HG02623 (cell line): ENCODE measurements around the gene ITPA.

ENCODE experiments used
- ATAC-seq: cut with Tn5 transposase; IDR thresholded peaks from one replicate; pipeline ENCODE4 v1.9.1; 2021; ENCODE audit warnings: moderate library complexity; ENCODE audit not compliant: unreplicated experiment

Gene ITPA

DNA sequence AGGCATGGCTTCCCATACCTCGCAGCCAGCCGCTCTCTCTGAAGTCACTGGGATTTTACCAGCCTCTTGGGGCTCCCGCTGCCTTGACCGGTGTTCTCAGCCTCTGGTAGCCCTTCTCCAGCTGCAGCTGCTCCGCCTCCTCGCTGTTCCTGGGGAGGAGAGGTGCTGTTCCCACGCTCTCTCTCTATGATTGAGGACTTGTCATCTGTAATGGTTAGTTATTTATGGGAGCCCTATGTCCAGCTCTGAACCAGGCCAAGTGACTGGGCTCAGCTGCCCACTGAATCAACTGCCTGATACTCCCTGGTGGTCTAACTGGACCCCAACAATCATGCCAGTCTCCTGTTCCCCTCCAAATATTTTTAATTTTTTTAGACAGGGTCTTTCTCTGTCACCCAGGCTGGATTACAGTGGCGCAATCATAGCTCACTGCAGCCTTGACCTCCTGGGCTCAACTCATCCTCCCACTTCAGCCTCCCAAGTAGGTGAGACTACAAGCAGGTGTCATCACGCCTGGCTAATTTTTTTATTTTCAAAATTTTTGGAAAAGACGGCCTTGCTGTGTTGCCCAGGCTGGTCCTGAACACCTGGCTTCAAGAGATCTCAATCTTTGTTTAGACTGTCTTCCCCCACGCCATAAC, 34.5 kb downstream of the ITPA start:
- ATAC-seq: no peak

DNA sequence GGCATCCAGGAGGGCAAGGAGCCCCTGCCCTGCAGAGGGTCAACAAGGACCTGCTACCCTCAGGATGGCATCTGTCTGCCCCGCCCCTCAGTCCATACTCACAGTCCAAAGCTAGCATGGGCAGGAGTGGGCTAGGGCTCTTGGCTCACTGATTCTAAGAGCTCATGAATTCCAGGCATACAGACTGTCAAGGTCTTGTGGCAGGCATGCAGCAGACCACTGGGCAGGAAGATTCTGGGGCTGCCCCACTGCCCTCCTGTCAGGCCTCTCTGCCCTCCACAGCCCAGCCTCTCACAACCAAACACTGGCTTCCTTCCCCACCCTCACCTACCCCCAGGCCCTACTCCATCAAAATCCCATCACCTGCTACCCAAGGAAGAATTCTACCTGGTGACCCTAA, 35.3 kb downstream of the ITPA start:
- ATAC-seq: no peak

DNA sequence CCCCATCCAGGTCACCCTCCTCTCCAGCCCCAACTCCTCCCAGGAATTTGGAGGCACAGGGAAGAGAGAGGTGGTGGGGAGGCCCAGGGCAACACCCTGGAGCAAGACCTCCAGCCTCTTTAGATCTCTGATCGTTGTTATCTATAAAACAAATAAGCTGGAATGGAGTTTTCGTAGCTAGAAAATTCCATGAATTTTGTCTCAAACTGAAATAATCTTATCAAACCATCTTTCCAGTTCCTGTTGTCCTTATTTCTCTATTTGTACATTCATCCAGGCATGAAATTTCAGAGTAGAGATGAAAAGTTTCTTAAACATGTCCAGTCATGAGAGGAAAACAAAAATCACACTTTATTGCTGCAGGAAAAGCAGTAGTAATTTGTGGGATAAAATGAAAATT, 35.9 kb downstream of the ITPA start:
- ATAC-seq: no peak

DNA sequence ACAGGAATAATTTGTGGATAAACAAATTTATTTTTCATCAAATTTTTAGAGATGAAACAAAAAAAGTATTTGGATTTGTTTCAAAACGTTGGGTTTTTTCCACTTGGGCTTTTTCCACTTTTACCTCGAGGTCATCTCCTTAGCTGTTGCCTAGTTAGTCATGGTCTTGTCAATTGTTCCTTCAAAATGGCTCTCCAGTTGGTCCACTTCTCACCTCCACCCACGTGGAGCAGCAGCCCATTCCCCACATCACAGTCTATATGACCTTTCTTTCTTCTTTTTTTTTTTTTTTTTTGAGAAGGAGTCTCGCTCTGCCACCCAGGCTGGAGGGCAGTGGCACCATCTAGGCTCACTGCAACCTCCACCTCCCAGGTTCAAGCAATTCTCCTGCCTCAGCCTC, 36.4 kb downstream of the ITPA start:
- ATAC-seq: no peak

DNA sequence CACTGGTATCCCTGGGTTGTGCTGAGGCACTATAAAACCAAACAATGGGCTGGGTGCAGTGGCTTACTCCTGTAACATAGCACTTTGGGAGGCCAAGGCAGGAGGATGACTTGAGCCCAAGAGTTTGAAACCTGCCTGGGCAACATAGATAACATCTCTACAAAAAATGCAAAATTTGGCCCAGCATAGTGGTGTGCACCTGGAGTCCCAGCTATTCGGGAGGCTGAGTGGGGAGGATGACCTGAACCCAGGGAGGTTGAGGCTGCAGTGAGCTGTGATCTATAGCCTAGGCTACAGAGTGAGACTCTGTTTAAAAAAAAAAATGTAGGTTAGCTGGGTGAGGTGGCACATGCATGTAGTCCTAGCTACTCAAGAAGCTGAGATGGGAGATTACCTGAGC, 37.4 kb downstream of the ITPA start:
- ATAC-seq: no peak

DNA sequence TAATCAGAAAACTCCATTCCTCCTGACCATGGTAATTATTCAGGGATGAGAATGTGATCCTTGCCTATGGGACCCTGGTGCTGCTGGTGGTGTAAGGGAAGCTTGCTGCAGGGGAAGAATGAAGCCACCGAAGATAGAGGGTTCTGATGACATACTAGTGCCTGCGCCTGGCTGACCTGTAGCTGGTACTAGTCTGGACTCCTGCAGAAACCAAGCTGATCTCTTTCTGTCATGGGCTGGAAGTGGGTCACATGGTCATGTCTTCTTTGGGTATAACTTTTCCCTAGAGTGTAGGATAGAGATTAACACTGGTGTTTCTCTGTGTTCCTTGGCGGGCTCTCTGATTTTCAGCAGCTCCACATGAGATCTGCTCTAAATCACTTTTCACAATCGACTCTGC, 38.3 kb downstream of the ITPA start:
- ATAC-seq: no peak

DNA sequence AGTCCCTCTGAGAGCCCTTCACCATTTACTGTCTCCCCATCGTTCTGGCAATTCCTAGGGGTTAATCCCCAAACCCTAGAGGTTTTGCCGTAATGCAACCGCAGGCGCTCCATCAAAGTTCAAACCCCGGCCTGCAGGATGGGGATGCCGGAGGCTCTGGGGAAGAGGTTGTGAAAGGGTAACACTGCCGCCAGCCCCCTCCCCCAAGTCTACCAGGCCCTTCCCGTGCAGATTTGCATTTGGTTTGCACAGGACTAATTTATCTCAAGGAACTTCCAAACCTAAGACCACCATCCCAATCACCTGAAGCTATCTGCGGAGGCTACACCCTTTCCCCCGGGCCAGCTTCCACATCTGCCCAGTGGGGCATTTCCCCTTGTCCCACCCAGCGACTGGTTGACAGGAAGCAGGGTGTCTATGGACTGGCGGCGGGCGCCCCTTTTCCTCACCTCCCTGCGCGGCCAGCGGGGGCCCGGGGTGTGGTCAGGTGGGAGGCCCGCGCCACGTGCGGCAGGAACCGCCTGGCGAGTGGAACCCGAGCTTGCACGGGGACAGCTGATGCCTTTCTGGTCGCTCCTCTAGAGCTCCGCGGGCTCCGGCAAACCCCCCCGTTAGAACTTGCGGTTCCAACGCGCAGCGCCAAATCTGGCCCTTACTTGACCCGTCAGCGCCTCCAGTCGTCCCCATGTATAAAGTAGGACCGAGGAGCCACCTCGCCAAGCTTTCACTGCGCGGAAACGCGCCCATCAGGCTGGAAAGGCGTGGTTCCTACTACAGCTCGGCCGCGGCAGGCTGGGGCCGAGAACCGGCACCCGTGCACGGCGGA, 39.1 kb downstream of the ITPA start:
- ATAC-seq: no peak

DNA sequence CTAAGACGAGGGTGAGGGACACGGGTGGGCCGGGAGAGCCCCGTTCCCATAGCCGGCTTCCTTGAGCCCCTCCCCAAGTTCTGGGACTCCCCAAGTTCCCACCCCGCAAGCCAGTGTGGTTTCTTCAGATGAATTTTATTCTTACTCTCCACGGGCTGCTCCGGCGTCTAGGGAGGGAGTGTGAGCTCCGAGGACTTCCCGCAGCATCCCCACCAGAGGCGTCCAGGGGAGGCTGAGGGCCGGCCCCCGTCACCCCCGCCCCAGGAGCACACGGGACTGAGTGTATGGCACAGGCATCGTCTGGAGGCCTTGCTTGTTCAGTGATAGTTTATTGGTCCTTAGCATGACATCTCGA, 39.7 kb downstream of the ITPA start:
- ATAC-seq: no peak

DNA sequence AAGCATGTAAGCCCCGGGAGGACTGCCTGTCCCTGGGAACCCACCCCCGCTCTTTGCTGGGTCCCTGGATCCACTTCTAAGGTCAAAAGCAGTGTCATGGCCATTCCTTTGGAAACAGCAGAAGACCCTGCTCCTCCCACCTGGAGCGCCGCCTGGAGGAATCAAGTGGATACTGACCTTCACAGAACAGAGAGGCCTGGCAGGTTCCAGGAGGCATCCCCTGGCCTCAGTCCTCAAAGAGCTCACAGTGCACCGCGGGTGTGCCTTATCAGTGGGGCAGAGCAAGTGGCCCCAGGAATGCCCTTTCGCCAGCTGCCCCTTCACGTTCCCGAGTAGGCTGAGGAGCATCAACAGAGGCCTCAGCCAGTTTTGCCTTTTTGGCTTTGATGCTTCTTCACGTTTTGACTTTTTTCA, 40.8 kb downstream of the ITPA start:
- ATAC-seq: no peak

DNA sequence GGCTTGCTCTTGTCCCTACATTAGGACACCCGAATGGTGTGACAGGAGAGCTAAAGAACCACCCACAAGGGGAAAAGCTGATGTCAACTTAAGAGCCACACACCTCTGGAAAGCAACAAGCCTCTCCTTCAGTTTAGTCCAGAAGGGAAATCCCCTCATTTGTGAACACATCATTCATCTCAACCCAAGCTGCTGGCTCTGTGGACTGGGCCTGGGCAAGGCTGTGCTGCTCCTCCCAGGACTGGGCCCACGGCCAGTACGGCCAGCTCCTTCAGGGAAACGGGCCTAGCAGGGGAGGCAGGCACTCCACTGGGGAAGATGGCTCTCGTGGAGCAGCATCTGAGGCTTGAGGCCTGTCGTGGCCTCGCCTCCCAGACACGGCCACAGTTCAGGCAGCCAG, 42.5 kb downstream of the ITPA start:
- no peak for ATAC-seq

DNA sequence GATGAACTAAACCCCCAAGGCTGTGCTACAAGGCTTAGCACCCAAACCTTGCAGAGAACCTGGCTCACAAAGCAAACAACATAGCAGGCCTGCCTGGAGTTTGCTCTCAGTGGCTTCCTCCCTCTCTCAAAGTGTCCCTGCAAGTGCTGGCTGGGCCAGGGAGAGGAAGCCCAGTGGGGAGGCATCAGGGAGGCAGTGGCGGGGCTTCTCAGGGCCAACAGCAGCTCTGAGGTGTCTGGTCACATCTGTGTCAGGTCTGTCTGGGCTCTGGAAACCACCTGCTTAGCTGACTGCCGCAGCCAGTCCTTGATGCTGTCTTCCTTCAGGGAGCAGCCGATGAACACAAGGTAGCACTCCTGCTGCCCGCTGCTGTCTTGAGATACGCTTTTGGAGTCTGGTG, 46.4 kb downstream of the ITPA start:
- no peak for ATAC-seq

DNA sequence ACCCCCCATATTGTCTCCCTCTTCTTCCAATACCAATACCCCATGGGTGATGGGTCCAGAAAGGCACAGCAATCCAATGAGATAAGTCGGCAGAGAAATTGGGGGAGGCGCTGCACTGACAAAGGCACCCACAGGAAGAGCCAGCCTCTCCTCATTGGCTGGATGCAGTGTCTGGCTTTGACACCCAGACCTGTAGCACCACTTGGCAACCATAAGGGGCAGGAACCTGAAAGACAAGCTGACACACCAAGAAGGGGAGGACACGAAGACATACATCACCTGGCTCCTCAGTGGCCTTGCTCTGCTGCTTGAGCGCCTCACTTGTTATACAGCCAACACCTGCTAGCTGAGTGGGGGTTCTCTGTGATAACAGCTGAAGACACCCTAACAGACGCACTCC, 49.1 kb downstream of the ITPA start:
- ATAC-seq: no peak

DNA sequence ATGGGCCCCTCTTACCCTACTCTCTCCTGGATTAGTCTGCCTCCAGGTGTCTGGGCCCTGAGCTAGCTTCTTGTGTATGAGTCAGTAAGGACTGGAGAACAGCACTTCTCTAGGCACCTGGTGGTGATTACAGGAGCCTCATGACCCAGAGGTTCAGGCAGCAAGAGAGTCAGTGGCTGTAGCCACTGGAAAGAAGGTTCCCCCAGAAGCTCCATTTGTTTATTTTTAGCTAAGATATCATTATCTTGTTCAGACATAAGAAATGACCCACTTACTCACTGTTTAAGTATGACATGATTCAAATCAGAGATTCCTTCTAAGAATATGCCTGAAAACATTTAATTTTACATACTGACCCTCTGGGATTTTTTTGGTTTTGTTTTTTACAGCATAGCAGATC, 53.3 kb downstream of the ITPA start:
- ATAC-seq: no peak

DNA sequence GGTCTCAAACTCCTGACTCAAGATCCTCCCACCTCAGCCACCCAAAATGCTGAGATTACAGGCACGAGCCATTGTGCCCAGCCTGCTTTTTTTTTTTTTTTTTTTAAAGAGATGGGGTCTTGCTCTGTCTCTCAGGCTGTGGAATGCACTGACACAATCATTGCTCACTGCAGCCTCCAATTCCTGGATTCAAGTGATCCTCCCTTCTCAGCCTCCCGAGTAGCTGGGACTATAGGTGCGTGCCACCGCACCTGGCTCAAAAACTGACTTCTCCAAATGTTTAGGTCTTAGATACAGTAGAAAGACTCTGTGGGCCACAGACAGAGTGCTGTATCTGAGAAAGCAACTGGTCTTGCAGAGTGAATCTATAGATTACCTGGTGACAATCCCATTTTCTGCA, 60.8 kb downstream of the ITPA start:
- ATAC-seq: no peak

DNA sequence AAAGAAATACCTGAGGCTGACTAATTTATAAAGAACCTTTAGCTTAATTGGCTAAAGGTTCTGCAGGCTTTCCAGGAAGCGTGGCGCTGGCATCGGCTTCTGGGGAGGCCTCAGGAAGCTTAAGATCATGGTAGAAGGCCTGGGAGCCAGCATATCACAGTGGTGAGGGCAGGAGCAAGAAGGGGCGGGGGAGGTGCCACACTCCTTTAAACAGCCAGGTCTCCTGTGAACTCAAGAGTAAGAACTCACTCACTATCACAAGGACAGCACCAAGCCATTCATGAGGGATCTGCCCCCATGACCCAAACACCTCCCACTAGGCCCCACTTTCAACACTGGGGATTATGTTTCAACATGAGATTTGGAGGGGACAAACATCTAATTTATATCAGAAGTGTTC, 64.1 kb downstream of the ITPA start:
- no peak for ATAC-seq
